ENCODE data around the gene BCO1.

DNA sequence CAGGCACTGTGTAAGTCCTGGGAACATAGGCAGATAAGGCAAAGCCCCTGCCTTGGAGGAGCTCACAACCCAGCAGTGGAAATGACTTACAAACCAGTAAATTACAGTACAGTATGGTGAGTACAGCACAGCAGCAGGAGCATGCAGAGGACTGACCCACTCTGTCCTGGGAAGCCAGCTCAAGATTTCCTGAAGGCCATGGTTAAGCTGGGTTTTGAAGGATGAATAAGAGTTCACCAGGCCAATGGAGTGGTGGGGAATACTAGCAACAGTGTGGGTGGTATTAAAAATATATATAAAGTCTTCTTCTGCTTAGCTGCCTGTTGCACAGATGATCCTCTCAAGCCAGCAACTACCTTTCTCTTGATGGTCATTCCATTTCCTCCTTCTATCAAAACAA lies 73.3 kb downstream of the BCO1 start:
- TF ChIP-seq CTCF (IDR thresholded peaks at IDR 0.05 in 4 of 5, conservative IDR thresholded peaks at IDR 0.05 in 1 of 5), result no peak
- TF ChIP-seq POLR2A (IDR thresholded peaks at IDR 0.05), result no peak

Measured in gastrocnemius medialis (tissue), 4 donors.